Heart left ventricle (tissue), 16 donors: Measurements from ENCODE around the gene C11orf98. TPM values are rescaled to one million over a fixed set of nuclear protein-coding genes. Genes with fewer than 3 reads are reported as not detected.
"Not testable (repeated sequence)": the region's sequence is repeated elsewhere in the genome, so short reads cannot be mapped to it uniquely, and the experiment has no call there.

Source experiments
- ATAC-seq, 4 donors: fragments of 200-7000 bp; cut with Tn5 transposase; one replicate each; pipeline ENCODE4 v1.9.1; 2020 to 2022; ENCODE audit warnings: moderate library complexity in 4 of 4, mild to moderate bottlenecking in 3 of 4, moderate number of reproducible peaks in 1 of 4
- DNase-seq, 5 donors: peaks; one replicate each; pipeline ENCODE4 v3.0.0-alpha.2; 2020
- H3K27ac ChIP-seq, 12 donors: fragments of 200-600 bp; sonication (generic) in 4 of 12; one replicate each; pipeline versions ENCODE4 v1.5.0 to v1.8.0; 2016 to 2022; ENCODE audit warnings: mild to moderate bottlenecking in 2 of 12
- H3K27me3 ChIP-seq, 9 donors: fragments of 200-600 bp; sonication (generic) in 2 of 9; one replicate each; pipeline versions ENCODE4 v1.5.1 to v1.8.0; 2016 to 2022; ENCODE audit warnings: mild to moderate bottlenecking in 3 of 9
- H3K36me3 ChIP-seq, 9 donors: fragments of 200-600 bp; sonication (generic) in 2 of 9; one replicate each; pipeline versions ENCODE4 v1.5.0 to v1.8.0; 2018 to 2022; ENCODE audit warnings: mild to moderate bottlenecking in 2 of 9
- H3K4me1 ChIP-seq, 12 donors: fragments of 200-600 bp; sonication (generic) in 4 of 12; one replicate each; pipeline versions ENCODE4 v1.5.0 to v1.8.0; 2016 to 2022; ENCODE audit warnings: mild to moderate bottlenecking in 3 of 12
- H3K4me3 ChIP-seq, 12 donors: fragments of 200-600 bp; sonication (generic) in 4 of 12; one replicate each; pipeline versions ENCODE4 v1.5.0 to v1.8.0; 2017 to 2022; ENCODE audit warnings: mild to moderate bottlenecking in 9 of 12, moderate library complexity in 4 of 12
- H3K9me3 ChIP-seq, 12 donors: fragments of 200-600 bp; sonication (generic) in 4 of 12; one replicate each; pipeline versions ENCODE4 v1.5.0 to v1.8.0; 2016 to 2022; ENCODE audit warnings: mild to moderate bottlenecking in 1 of 12
- POLR2A ChIP-seq, 2 donors: fragments of 450-650 bp; IDR thresholded peaks; one replicate each; pipeline ENCODE4 v1.6.1; 2017; ENCODE audit warnings: antibody characterized with exemption in 2 of 2, mild to moderate bottlenecking in 2 of 2, moderate library complexity in 2 of 2
- WGBS, 4 donors: extraction: QIAGEN DNeasy Blood & Tissue Kit in 2 of 4; methylation state at CpG; one replicate each; pipeline versions ENCODE4 v1.1.5 to v1.1.7; 2013 to 2018; 5-methylcytosine and 5-hydroxymethylcytosine counted together
- intact Hi-C, 10 donors: fragments of 100-400 bp; cut with DNase I; formaldehyde crosslinking; loops; one replicate each; pipeline versions ENCODE4 v1.11.1 to v1.14.2; 2022
- polyA plus RNA-seq, 2 donors: library from polyadenylated mRNA; stranded (reverse); fragments of 200-250 nt; gene quantifications; one replicate each; pipeline ENCODE4 v1.2.3, GENCODE V29; 2013
- total RNA-seq, 9 donors: library from RNA; depleted of rRNA in 2 of 9; stranded (reverse); fragments of >200 nt in 2 of 9; fragmentation: NEBNext Ultra II Directional in 3 of 9; extraction: Animal tissue kit (Norgen Biotek cat#: 25700) in 3 of 9; gene quantifications; one replicate each; pipeline versions ENCODE4 v1.1.0 to v1.2.4, GENCODE V29; 2016 to 2023
- TF ChIP-seq, protein P1 (sequence below), 12 donors: fragments of 200-600 bp; sonication (generic) in 4 of 12; IDR thresholded peaks; one replicate each; pipeline versions ENCODE4 v1.5.0 to v1.8.0; 2018 to 2022; ENCODE audit warnings: antibody characterized with exemption in 12 of 12, mild to moderate bottlenecking in 5 of 12
- donor health status: ischemic (EF 13 %, LVEDD 7.1; RV severe dilation, severe dysfunction).
- donor health status: healthy with polysubstance abuse.
- donor health status: DM: no; HTN: yes; CAD: no.
- donor health status: DM: no; HTN: no; CAD: no.
- donor health status: ischemic (EF 25% LVEDD 6.9; RV normal size, moderate dysfunction).
- donor health status: ischemic (EF 25% LVEDD 5.7; RV mildly dilated, moderate dysfunction).
- donor health status: healthy.
- donor health status: DM: yes; HTN: yes; CAD: no.
- donor health status: ischemic (EF 35%, LVEDD 5.7; RV mildly dilated, moderate dysfunction).
- donor health status: nonischemic (EF 11% LVEDD 7.7; RV severe dilation, severe dysfunction).
- donor health status: DM: yes; HTN: yes; CAD: no.
- donor health status: PGD.
- donor health status: ischemic (EF 29% LVEDD 5.4; RV normal size, mild dysfunction).
- donor health status: nonischemic (EF 23%, LVEDD 6.1; RV moderate dilation, normal function).

The C11orf98 gene
- total and polyA plus RNA-seq, 11 donors: 24.0 to 191 (median 39.3) TPM

DNA sequence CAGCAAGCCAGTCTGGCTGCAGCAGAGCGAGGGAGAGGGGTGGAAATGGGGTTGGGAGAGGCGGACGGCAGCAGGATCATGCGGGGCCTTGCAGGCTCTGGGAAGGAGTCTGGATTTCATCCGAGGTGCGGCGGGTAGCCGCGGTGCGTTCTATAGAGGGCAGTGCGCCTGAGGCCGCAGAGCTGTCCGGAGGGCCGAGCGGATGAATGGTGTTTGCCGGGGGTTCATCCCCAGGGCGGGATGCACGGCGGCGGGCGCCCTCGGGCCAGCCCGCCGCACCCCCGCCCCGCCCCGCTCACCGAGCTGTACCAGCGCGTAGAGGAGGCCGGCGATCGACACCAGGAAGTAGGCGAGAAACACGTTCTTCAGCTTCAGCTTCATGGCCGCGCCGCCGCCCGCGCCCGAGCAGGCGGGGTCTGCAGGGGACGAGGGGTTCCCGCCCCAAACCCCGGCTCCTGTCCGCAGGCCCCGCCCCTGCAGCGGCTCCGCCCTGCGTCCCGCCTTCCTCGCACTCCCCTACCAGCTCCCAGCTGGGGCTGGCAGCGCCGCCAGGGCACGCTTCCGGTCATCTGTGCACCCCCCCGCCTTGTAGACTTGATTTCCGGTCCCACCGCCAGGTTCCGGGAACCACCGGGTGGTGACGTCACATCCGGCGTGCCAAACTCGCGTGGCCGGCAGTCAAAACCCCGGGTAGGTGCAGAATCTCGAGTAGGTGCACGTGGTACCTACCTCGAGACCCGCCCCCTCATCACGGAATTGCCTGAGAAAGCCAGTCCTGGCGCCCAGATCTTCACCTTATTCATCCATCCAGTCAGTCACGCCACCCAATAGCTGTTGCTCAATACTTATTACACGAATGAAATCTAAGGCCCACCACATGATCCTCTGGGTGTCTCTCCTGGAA lies 43.2 kb downstream of the C11orf98 start, which contains the start of gene B3GAT3:
B3GAT3 (minus strand) TSS at position 420 of the 904 bp plus-strand sequence; CDS start at position 381, 39 bp downstream.
- TF ChIP-seq POLR2A (IDR thresholded peaks at IDR 0.05): peak in 1 of 2 donors; percentile 85
- TF ChIP-seq, protein P1, sequence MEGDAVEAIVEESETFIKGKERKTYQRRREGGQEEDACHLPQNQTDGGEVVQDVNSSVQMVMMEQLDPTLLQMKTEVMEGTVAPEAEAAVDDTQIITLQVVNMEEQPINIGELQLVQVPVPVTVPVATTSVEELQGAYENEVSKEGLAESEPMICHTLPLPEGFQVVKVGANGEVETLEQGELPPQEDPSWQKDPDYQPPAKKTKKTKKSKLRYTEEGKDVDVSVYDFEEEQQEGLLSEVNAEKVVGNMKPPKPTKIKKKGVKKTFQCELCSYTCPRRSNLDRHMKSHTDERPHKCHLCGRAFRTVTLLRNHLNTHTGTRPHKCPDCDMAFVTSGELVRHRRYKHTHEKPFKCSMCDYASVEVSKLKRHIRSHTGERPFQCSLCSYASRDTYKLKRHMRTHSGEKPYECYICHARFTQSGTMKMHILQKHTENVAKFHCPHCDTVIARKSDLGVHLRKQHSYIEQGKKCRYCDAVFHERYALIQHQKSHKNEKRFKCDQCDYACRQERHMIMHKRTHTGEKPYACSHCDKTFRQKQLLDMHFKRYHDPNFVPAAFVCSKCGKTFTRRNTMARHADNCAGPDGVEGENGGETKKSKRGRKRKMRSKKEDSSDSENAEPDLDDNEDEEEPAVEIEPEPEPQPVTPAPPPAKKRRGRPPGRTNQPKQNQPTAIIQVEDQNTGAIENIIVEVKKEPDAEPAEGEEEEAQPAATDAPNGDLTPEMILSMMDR (IDR thresholded peaks at IDR 0.05): peak in 2 of 12 donors; percentile 4
- peaks cover 0 to 28% (median 14%) of the 10 kb centered on the region in 12 donors for H3K4me1 ChIP-seq
- peaks cover 2 to 43% (median 34%) of the 10 kb centered on the region in 9 donors for H3K36me3 ChIP-seq
- no peaks in the 10 kb centered on the region for H3K27me3 ChIP-seq
- 1 to 4% (median 1%) methylated on average over 22 to 77 of the region's 77 CpGs for WGBS, 4 donors
- H3K9me3 ChIP-seq: no peaks in the 10 kb centered on the region
- peak; percentile 98 to 99 (median 99) for ATAC-seq
- H3K4me3 ChIP-seq: peak within 1 kb of the TSS; percentile 43 to 94 (median 80)
- peak; percentile 96 to 99 (median 99) for DNase-seq
- intact Hi-C loops: no loop called here
- H3K27ac ChIP-seq: peak within 1 kb of the TSS; percentile 69 to 96 (median 88)

DNA sequence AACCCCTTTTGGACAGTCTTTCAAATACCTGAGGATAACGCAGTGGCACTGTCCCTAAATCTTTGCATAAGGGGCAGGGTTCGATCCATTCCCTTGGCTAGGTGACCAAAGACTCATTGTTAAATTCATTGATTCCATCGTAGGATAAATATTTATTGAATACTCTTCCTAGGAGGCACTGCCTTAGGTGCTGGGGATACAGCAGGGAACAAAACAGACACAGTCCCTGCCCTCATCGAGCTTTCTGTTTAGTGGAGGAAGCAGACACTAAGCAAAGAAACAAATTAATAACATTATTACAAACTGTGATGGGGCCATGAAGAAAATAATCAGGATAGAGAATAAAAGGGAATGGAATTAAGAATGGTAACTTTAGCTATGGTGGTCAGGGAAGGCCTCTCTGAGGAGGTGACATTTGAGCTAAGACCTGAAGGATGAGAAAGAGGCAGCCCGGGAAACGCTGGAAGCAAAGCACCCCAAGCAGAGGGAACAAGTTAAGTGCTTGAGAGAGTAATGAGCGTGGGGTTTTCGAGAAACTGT lies 43.9 kb downstream of the C11orf98 start:
- H3K4me3 ChIP-seq: peak overlapping the region; percentile 43 to 94 (median 80)
- WGBS, 4 donors: 35 to 37% (median 35%) methylated on average over 8 of the region's 8 CpGs
- H3K36me3 ChIP-seq: peaks cover 0 to 43% (median 30%) of the 10 kb centered on the region in 9 donors
- H3K27ac ChIP-seq: peak overlapping the region; percentile 69 to 96 (median 88)
- intact Hi-C loops: no loop called here
- no peaks in the 10 kb centered on the region for H3K27me3 ChIP-seq
- no peaks in the 10 kb centered on the region for H3K9me3 ChIP-seq
- TF ChIP-seq POLR2A (IDR thresholded peaks at IDR 0.05): no peak
- TF ChIP-seq, protein P1 (IDR thresholded peaks at IDR 0.05): no peak
- ATAC-seq (no peak), DNase-seq (peak in 1 of 5 donors; percentile 31)
- peaks cover 0 to 28% (median 14%) of the 10 kb centered on the region in 12 donors for H3K4me1 ChIP-seq

DNA sequence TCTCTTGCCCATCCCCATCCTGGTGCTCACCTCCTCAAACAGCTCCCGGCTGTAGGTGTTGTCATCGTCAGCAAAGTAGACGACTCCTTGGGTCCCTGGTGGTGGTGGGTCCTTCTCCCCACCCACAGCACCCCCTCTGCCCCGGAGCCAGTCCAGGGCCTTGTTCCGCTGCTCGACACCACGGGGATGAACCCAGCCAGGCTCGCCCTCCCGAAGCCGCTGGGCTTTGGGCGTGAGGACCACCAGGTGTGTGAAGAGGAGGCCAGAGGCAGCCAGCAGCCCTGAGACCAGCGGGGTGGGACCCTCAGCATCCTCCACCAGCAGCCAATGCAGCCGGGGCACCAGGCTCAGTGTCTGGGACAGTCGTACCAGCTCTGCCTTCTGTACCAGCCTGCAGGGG lies 48.1 kb downstream of the C11orf98 start:
- DNase-seq: peak in 1 of 5 donors; percentile 34
- WGBS, 4 donors: 88 to 97% (median 94%) methylated on average over 7 to 14 of the region's 14 CpGs
- peaks cover 0 to 34% (median 21%) of the 10 kb centered on the region in 9 donors for H3K36me3 ChIP-seq

DNA sequence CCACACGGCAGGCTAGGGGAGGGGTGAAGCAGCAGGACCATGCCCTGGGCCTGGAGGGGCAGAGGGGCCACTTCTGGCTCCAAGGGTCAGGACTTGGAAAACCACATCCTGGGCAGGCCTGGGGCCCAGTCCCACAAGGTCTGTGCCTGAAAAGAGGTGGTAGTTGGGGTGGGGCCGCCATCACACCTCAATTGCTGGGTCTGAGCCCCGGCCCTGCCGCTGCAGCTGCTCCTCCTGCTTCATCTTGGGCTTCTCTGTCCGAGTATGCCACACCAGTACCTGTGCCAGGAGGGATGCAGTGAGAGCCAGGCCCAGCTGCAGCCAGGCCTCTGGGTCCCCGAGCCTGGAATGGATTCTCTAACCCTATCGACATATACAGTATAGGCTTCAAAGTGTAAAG lies 49.5 kb downstream of the C11orf98 start:
- H3K27ac ChIP-seq: no peak overlapping the region
- H3K9me3 ChIP-seq: no peaks in the 10 kb centered on the region
- WGBS, 4 donors: 81 to 94% (median 90%) methylated on average over 4 to 7 of the region's 7 CpGs
- peaks cover 0 to 39% (median 23%) of the 10 kb centered on the region in 9 donors for H3K36me3 ChIP-seq
- H3K4me3 ChIP-seq: no peak overlapping the region
- peaks cover 4 to 33% (median 20%) of the 10 kb centered on the region in 12 donors for H3K4me1 ChIP-seq
- H3K27me3 ChIP-seq: no peaks in the 10 kb centered on the region
- intact Hi-C loops: no loop called here
- DNase-seq: peak in 1 of 5 donors; percentile 37
- no peak for ATAC-seq
- TF ChIP-seq, protein P1 (IDR thresholded peaks at IDR 0.05): no peak
- TF ChIP-seq POLR2A (IDR thresholded peaks at IDR 0.05): no peak

More for the DNA sequence above, 48.1 kb downstream of the C11orf98 start:
- peaks cover 0 to 29% (median 17%) of the 10 kb centered on the region in 12 donors for H3K4me1 ChIP-seq
- H3K27me3 ChIP-seq, H3K4me3 ChIP-seq, intact Hi-C loops, ATAC-seq, H3K27ac ChIP-seq, H3K9me3 ChIP-seq: not testable (repeated sequence)
